Liver (tissue), 9 donors: ENCODE results near the gene MVP. TPM values are rescaled to one million over a fixed set of nuclear protein-coding genes. Genes with fewer than 3 reads are reported as not detected.

Experiments used
- DNase-seq: peaks from one replicate; pipeline ENCODE4 v3.0.0-alpha.2; 2017; ENCODE audit warnings: low spot score
- H3K27ac ChIP-seq, 2 donors: one replicate each; pipeline ENCODE4 v1.7.0; 2013; ENCODE audit warnings: inconsistent platforms in 2 of 2, low read length in 2 of 2, control low read depth in 1 of 2, low read depth in 1 of 2, mild to moderate bottlenecking in 1 of 2
- H3K27me3 ChIP-seq, 4 donors: one replicate each; pipeline versions ENCODE4 v1.6.1 to v1.7.0; 2013; ENCODE audit warnings: low read length in 3 of 4, inconsistent platforms in 1 of 4, mild to moderate bottlenecking in 1 of 4, moderate library complexity in 1 of 4; ENCODE audit not compliant: control insufficient read depth in 4 of 4, insufficient read depth in 4 of 4
- H3K36me3 ChIP-seq, 4 donors: one replicate each; pipeline versions ENCODE4 v1.6.1 to v1.7.0; 2013; ENCODE audit warnings: low read length in 3 of 4, mild to moderate bottlenecking in 3 of 4, low read depth in 1 of 4, moderate library complexity in 1 of 4; ENCODE audit not compliant: control insufficient read depth in 4 of 4, insufficient read depth in 3 of 4
- H3K4me1 ChIP-seq, 4 donors: one replicate each; pipeline versions ENCODE4 v1.6.1 to v1.7.0; 2013; ENCODE audit warnings: low read length in 3 of 4, mild to moderate bottlenecking in 3 of 4, moderate library complexity in 1 of 4; ENCODE audit not compliant: control insufficient read depth in 4 of 4, insufficient read depth in 4 of 4
- H3K4me3 ChIP-seq, 3 donors: one replicate each; pipeline versions ENCODE4 v1.6.1 to v1.7.0; 2013; ENCODE audit warnings: low read length in 3 of 3, control low read depth in 1 of 3, low read depth in 1 of 3, mild to moderate bottlenecking in 1 of 3
- H3K9ac ChIP-seq, 2 donors: one replicate each; pipeline ENCODE4 v1.7.0; 2013; ENCODE audit warnings: low read length in 2 of 2, mild to moderate bottlenecking in 2 of 2, moderate library complexity in 2 of 2, control low read depth in 1 of 2, low read depth in 1 of 2
- H3K9me3 ChIP-seq, 4 donors: one replicate each; pipeline versions ENCODE4 v1.6.1 to v1.7.0; 2013; ENCODE audit warnings: low read length in 3 of 4; ENCODE audit not compliant: control insufficient read depth in 4 of 4
- CTCF ChIP-seq: fragments of 150-350 bp; IDR thresholded peaks from 2 replicates; pipeline ENCODE4 v1.5.1; 2017; ENCODE audit warnings: improper control_type of control experiment, low read depth, low read length; ENCODE audit not compliant: missing input control
- FOXA2 ChIP-seq: IDR thresholded peaks from 2 replicates; pipeline ENCODE4 v1.6.1; 2016; ENCODE audit warnings: antibody characterized with exemption
- GABPA ChIP-seq, 2 donors: IDR thresholded peaks in 1 of 2; conservative IDR thresholded peaks in 1 of 2; 2 replicates each; pipeline ENCODE4 v1.6.1; 2016; ENCODE audit warnings: antibody characterized with exemption in 2 of 2, mild to moderate bottlenecking in 1 of 2, moderate library complexity in 1 of 2
- HNF4A ChIP-seq, 2 donors: conservative IDR thresholded peaks; 2 replicates each; pipeline ENCODE4 v1.6.1; 2016; ENCODE audit warnings: antibody characterized with exemption in 2 of 2, mild to moderate bottlenecking in 2 of 2
- HNF4G ChIP-seq: IDR thresholded peaks from 2 replicates; pipeline ENCODE4 v1.6.1; 2016; ENCODE audit warnings: antibody characterized with exemption
- JUND ChIP-seq, 2 donors: IDR thresholded peaks; 2 replicates each; pipeline ENCODE4 v1.6.1; 2016; ENCODE audit warnings: antibody characterized with exemption in 2 of 2
- NR2F2 ChIP-seq: IDR thresholded peaks from 2 replicates; pipeline ENCODE4 v1.6.1; 2016; ENCODE audit warnings: antibody characterized with exemption
- REST ChIP-seq: IDR thresholded peaks from 2 replicates; pipeline ENCODE4 v1.6.1; 2016; ENCODE audit warnings: antibody characterized with exemption, mild to moderate bottlenecking
- RXRA ChIP-seq, 2 donors: IDR thresholded peaks; 2 replicates each; pipeline ENCODE4 v1.6.1; 2017 to 2018; ENCODE audit warnings: antibody characterized with exemption in 2 of 2, mild to moderate bottlenecking in 1 of 2
- SP1 ChIP-seq: IDR thresholded peaks from 2 replicates; pipeline ENCODE4 v1.6.1; 2018; ENCODE audit warnings: antibody characterized with exemption, mild to moderate bottlenecking
- WGBS: extraction: QIAGEN DNeasy Blood & Tissue Kit; methylation state at CpG from one replicate; pipeline ENCODE4 v1.1.7; 2013; 5-methylcytosine and 5-hydroxymethylcytosine counted together
- polyA plus RNA-seq, 2 donors: library from polyadenylated mRNA; stranded (reverse) in 1 of 2; unstranded in 1 of 2; fragments of 200-250 nt in 1 of 2; fragments of >200 nt in 1 of 2; fragmentation: Nextera tagmentation in 1 of 2; extraction: Ambion mirVana in 1 of 2; gene quantifications; one replicate each; pipeline versions ENCODE4 v1.2.1 to v1.2.3, GENCODE V29; 2013 to 2015
- total RNA-seq, 2 donors: library from RNA; depleted of rRNA; stranded (reverse); fragments of >200 nt; gene quantifications; one replicate each; pipeline ENCODE4 v1.2.3, GENCODE V29; 2014
- TF ChIP-seq, protein P1 (sequence below): IDR thresholded peaks from 2 replicates; pipeline ENCODE4 v1.6.1; 2016; ENCODE audit warnings: antibody characterized with exemption
- TF ChIP-seq, protein P2 (sequence below): IDR thresholded peaks from 2 replicates; pipeline ENCODE4 v1.6.1; 2016; ENCODE audit warnings: antibody characterized with exemption
- donor health status: healthy.
- donor health status: healthy.
- donor health status: healthy.
- donor health status: healthy.
- donor health status: healthy.

MVP gene
- total and polyA plus RNA-seq, 4 donors: 30.7 to 78.4 (median 50.7) TPM

DNA sequence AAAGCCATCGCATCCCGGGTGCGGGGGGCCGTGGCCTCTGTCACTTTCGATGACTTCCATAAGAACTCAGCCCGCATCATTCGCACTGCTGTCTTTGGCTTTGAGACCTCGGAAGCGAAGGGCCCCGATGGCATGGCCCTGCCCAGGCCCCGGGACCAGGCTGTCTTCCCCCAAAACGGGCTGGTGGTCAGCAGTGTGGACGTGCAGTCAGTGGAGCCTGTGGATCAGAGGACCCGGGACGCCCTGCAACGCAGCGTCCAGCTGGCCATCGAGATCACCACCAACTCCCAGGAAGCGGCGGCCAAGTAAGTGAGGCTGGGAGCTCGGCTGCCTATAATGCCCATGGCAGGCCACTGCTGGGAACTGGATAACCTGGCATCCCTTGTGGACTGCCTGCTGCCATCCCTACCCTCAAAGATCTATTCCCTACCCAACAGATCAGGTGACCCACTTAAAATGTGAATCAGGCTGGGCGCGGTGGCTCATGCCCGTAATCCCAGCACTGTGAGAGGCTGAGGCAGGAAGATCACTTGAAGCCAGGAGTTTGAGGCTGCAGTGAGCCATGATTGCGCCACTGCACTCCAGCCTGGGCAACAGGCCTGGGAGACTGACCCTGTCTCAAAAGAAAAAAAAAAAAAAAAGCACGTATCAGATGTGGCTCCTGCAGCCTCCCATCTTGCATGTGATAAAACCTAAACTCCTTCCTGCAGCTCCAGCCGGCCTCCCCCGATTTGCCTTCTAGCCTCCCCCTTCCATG is 24.5 kb downstream of the MVP start:
- H3K36me3 ChIP-seq: peaks cover 21 to 63% (median 28%) of the 10 kb centered on the region in 4 donors
- H3K27me3 ChIP-seq: no peaks in the 10 kb centered on the region
- no peak for TF ChIP-seq HNF4G
- no peak for TF ChIP-seq NR2F2
- TF ChIP-seq GABPA (IDR thresholded peaks at IDR 0.05 in 1 of 2, conservative IDR thresholded peaks at IDR 0.05 in 1 of 2): no peak
- TF ChIP-seq, protein P1, sequence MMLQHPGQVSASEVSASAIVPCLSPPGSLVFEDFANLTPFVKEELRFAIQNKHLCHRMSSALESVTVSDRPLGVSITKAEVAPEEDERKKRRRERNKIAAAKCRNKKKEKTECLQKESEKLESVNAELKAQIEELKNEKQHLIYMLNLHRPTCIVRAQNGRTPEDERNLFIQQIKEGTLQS: no peak
- no peak for TF ChIP-seq CTCF
- TF ChIP-seq RXRA (IDR thresholded peaks at IDR 0.05): no peak
- no peak for TF ChIP-seq REST
- no peak for TF ChIP-seq HNF4A (conservative IDR thresholded peaks at IDR 0.05)
- TF ChIP-seq, protein P2, sequence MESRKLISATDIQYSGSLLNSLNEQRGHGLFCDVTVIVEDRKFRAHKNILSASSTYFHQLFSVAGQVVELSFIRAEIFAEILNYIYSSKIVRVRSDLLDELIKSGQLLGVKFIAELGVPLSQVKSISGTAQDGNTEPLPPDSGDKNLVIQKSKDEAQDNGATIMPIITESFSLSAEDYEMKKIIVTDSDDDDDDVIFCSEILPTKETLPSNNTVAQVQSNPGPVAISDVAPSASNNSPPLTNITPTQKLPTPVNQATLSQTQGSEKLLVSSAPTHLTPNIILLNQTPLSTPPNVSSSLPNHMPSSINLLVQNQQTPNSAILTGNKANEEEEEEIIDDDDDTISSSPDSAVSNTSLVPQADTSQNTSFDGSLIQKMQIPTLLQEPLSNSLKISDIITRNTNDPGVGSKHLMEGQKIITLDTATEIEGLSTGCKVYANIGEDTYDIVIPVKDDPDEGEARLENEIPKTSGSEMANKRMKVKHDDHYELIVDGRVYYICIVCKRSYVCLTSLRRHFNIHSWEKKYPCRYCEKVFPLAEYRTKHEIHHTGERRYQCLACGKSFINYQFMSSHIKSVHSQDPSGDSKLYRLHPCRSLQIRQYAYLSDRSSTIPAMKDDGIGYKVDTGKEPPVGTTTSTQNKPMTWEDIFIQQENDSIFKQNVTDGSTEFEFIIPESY: no peak
- no peak for TF ChIP-seq JUND (IDR thresholded peaks at IDR 0.05)
- TF ChIP-seq FOXA2: no peak
- no peaks in the 10 kb centered on the region for H3K9me3 ChIP-seq
- no peak for DNase-seq
- H3K9ac ChIP-seq: no peak overlapping the region
- 94% methylated on average over 28 of the region's 28 CpGs for WGBS
- H3K4me1 ChIP-seq: no peaks in the 10 kb centered on the region
- H3K27ac ChIP-seq: no peak overlapping the region
- no peak overlapping the region for H3K4me3 ChIP-seq

GRCh38 chr16:29845656-29846055 is 25.4 kb downstream of the MVP start:
- no peaks in the 10 kb centered on the region for H3K9me3 ChIP-seq
- TF ChIP-seq FOXA2 (no peak), NR2F2 (no peak), RXRA (IDR thresholded peaks at IDR 0.05) (no peak), SP1 (no peak)
- H3K36me3 ChIP-seq: peaks cover 17 to 55% (median 24%) of the 10 kb centered on the region in 4 donors
- no peak for DNase-seq
- H3K9ac ChIP-seq: no peak overlapping the region
- H3K4me1 ChIP-seq: no peaks in the 10 kb centered on the region
- no peaks in the 10 kb centered on the region for H3K27me3 ChIP-seq
- H3K27ac ChIP-seq: no peak overlapping the region
- 96% methylated on average over 18 of the region's 18 CpGs for WGBS
- H3K4me3 ChIP-seq: no peak overlapping the region
